Neuron (in vitro differentiated cells): Measurements from ENCODE around the gene MRPL54.

Experiments used
- H2AFZ ChIP-seq: one replicate; pipeline ENCODE4 v1.6.1; 2013; ENCODE audit warnings: low read depth, mild to moderate bottlenecking, inconsistent platforms, low read length, moderate library complexity
- H3K27me3 ChIP-seq: one replicate; pipeline ENCODE4 v1.6.1; 2013; ENCODE audit warnings: low read length; ENCODE audit not compliant: insufficient read depth
- H3K36me3 ChIP-seq: one replicate; pipeline ENCODE4 v1.6.1; 2013; ENCODE audit warnings: low read length; ENCODE audit not compliant: insufficient read depth
- H3K4me1 ChIP-seq: one replicate; pipeline ENCODE4 v1.6.1; 2013; ENCODE audit warnings: low read length; ENCODE audit not compliant: insufficient read depth
- H3K4me3 ChIP-seq: 2 replicates; pipeline ENCODE4 v1.5.1; 2013; ENCODE audit warnings: mild to moderate bottlenecking, low read length, moderate library complexity
- H3K9me3 ChIP-seq: one replicate; pipeline ENCODE4 v1.6.1; 2013; ENCODE audit warnings: low read length

Gene MRPL54

DNA sequence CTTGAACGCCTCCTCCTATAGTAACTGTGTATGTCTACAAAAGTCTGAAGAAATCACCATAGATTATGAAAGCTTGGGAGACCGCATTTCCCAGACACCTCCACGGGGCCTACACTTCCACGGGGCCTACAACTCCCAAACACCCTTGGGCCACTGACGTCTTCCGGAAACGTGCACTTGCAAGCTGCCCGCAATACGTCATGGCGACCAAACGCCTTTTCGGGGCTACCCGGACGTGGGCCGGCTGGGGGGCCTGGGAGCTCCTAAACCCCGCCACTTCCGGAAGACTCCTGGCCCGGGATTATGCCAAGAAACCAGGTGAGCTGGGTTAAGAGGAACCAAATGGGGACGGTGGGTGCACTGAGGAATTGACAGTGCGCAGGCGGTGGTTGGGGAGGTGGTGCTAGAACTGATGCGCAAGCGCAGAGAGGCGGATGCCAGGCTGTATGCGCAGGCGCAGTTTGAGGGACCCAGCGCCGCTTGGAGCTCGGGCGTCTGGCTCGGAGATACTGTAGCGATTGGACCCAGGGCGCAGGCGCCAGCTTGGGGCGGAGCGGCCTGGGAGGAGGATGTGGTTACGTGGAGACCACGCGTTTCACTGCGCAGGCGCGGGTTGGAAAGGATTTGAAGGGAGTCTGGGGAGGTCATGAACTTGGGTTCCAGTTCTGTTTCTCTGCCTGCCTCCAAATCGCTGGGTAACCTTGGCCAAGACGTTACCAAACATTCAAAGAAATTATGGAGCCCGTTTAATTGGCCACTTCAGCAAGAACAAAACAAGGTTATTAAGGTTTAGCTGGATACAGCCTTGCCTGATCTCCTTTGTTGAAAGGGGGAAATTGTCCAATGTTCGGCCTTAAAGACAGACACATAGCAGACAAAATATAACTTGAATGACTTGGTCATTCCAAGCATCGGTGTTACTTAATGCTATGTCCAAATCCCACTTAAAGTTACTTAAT, at the start of gene MRPL54:
Gene MRPL54, plus strand, starts transcription at position 182 of the 959 bp plus-strand sequence. Its CDS starts 19 bp downstream, at position 201.
- Histone ChIP-seq H3K4me1 (peaks cover 3% of the 10 kb centered on the region), H3K4me3 (peak within 1 kb of the TSS; percentile 86), H2AFZ (peak within 1 kb of the TSS; percentile 81), H3K36me3 (peaks cover 25% of the 10 kb centered on the region), H3K9me3 (no peaks in the 10 kb centered on the region), H3K27me3 (no peaks in the 10 kb centered on the region)

DNA sequence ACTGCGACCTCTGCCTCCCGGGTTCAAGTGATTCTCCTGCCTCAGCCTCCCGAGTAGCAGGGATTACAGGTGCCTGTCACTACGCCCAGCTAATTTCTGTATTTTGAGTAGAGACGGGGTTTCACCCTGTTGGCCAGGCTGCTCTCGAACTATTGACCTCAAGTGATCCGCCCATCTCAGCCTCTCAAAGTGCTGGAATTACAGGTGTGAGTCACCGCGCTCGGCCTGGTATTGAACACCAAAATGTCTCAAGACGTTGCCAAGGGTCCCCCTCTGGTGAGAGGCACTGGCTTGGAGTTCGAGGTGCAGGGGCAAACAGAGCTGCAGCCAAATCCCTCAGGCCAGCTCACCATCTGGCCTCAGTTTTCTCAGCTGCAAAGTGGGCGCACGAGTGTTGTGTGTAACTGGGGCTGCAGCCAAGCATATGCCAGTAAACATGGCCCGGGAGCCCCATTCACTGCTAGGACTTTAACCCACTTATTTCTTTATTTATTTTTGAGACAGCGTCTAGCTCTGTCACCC, 46.3 kb upstream of the MRPL54 start:
- Histone ChIP-seq H3K4me3 (no peak overlapping the region), H3K4me1 (no peaks in the 10 kb centered on the region), H3K9me3 (no peaks in the 10 kb centered on the region), H3K36me3 (no peaks in the 10 kb centered on the region), H2AFZ (no peak overlapping the region), H3K27me3 (peaks cover 2% of the 10 kb centered on the region)

DNA sequence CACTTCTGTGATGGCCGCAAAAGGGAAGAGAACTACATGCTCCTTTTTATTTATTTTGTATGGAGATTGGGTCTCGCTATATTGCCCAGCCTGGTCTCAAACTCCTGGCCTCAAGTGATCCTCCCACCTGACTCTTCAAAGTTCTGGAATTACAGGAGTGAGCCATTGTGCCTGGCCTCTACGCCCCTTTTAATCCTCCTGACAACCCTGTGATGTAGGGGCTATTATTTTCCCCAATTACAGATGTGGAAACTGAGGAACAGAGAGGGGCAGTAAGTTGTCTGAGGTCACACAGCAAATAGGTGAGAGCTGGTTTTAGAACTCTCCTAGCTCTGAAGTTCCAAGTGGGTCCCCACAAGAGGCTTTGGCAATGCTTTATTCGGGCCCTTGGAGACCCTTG, 42.6 kb upstream of the MRPL54 start:
- no peaks in the 10 kb centered on the region for H3K36me3 ChIP-seq
- no peaks in the 10 kb centered on the region for H3K9me3 ChIP-seq
- H3K27me3 ChIP-seq, result peaks cover 18% of the 10 kb centered on the region
- no peak overlapping the region for H2AFZ ChIP-seq
- H3K4me3 ChIP-seq, result no peak overlapping the region
- H3K4me1 ChIP-seq, result no peaks in the 10 kb centered on the region

- Histone ChIP-seq H2AFZ (no peak overlapping the region), H3K27me3 (peaks cover 18% of the 10 kb centered on the region), H3K4me1 (no peaks in the 10 kb centered on the region), H3K4me3 (no peak overlapping the region), H3K9me3 (no peaks in the 10 kb centered on the region), H3K36me3 (no peaks in the 10 kb centered on the region)
Observed at GRCh38 chr19:3720349-3720917, 42.0 kb upstream of the MRPL54 start.

GRCh38 chr19:3721131-3721886, 41.2 kb upstream of the MRPL54 start:
- H3K4me3 ChIP-seq, result no peak overlapping the region
- no peaks in the 10 kb centered on the region for H3K9me3 ChIP-seq
- no peak overlapping the region for H2AFZ ChIP-seq
- H3K4me1 ChIP-seq, result no peaks in the 10 kb centered on the region
- H3K27me3 ChIP-seq, result peaks cover 18% of the 10 kb centered on the region
- H3K36me3 ChIP-seq, result no peaks in the 10 kb centered on the region

DNA sequence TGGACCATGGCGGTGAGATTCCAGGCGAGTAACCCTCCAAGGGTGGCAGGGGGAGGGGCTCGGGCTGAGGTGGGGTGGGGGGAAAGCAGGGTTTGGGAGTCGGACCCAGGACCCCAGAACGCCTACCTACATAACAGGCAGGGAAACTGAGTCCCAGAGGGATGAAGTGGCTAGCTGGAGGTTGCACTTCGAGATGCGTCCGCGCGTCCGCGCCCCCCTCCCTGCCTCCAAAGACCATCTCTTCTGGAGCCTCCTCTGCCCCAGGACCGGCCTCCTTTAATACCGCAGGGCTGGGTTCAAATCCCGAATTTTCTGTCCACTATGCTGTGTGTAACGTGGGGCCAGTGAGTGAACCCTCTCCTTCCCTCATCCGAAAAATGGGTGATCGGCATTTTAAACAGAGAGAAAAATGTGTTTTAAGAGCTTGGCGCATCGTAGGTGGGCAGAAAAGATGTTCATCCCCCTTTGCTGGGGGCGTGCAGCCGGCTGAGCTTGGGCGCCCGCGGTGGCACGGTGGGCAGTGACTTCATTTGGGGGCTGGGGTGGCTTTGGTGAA, 40.5 kb upstream of the MRPL54 start:
- no peak overlapping the region for H3K4me3 ChIP-seq

GRCh38 chr19:3722443-3723109, 39.9 kb upstream of the MRPL54 start:
- no peak overlapping the region for H3K4me3 ChIP-seq
- H3K36me3 ChIP-seq, result no peaks in the 10 kb centered on the region
- no peaks in the 10 kb centered on the region for H3K9me3 ChIP-seq

More for the DNA sequence above, 40.5 kb upstream of the MRPL54 start:
- H3K36me3 ChIP-seq, result no peaks in the 10 kb centered on the region
- no peaks in the 10 kb centered on the region for H3K9me3 ChIP-seq
- no peaks in the 10 kb centered on the region for H3K4me1 ChIP-seq
- H3K27me3 ChIP-seq, result peaks cover 18% of the 10 kb centered on the region
- no peak overlapping the region for H2AFZ ChIP-seq

DNA sequence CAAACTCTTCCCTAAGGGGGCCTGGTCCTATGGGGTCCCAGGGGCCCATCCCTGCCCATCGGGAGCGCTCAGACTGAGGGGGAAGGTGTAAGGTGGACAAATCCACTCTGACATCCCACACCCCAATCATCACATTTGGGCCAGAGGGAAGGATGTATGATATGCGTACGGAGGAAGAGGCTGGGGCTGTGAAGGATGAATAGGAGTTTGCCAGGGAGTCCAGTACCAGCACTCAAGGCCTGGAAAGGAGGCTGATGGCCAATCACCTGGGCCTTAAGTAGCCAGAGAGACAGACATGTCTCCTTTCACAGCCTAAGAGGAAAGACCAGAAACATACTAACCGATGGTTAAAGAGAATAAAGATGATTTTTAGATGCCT, 39.4 kb upstream of the MRPL54 start:
- H3K4me3 ChIP-seq, result no peak overlapping the region
- H3K27me3 ChIP-seq, result peaks cover 18% of the 10 kb centered on the region
- H3K36me3 ChIP-seq, result no peaks in the 10 kb centered on the region
- H3K9me3 ChIP-seq, result no peaks in the 10 kb centered on the region
- no peaks in the 10 kb centered on the region for H3K4me1 ChIP-seq
- H2AFZ ChIP-seq, result no peak overlapping the region

More at GRCh38 chr19:3722443-3723109, 39.9 kb upstream of the MRPL54 start:
- no peaks in the 10 kb centered on the region for H3K4me1 ChIP-seq
- H3K27me3 ChIP-seq, result peaks cover 18% of the 10 kb centered on the region
- no peak overlapping the region for H2AFZ ChIP-seq

DNA sequence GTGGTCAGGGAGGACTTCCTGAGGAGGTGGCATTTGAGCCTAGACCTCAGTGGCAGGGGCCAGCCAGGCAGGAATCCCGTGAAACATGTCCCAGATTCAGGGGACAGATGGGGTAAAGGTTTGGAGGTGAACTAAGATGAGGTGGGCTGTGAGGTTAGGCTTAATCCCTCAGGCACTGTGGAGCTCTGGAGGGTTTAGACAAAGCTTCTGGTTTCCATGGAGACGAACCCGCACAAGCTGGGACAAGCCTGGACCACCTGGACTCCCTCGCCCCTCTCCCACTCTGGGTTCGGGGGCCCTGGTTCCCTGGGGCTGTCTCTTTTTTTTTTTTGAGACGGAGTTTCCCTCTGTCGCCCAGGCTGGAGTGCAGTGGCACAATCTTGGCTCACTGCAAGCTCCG, 38.6 kb upstream of the MRPL54 start:
- Histone ChIP-seq H3K9me3 (no peaks in the 10 kb centered on the region), H3K4me3 (no peak overlapping the region), H3K36me3 (no peaks in the 10 kb centered on the region), H3K27me3 (peaks cover 18% of the 10 kb centered on the region), H3K4me1 (no peaks in the 10 kb centered on the region), H2AFZ (no peak overlapping the region)

DNA sequence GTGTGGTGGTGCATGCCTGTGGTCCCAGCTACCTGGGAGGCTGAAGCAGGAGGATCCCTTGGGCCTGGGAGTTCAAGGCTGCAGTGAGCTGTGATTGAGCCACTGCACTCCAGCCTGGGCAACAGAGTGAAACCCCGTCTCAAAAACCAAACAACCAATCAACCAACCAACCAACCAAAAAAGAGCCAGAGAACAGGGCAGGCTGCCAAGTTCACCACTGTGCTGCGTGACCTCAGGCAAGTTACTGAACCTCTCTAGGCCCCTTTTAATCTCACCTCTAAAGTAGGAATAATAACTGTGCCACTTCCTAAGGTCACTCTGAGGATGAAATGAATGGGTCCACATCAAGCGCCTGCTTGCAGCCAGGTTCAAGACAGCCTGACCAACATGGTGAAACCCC, 37.4 kb upstream of the MRPL54 start:
- Histone ChIP-seq H3K27me3 (peaks cover 18% of the 10 kb centered on the region), H2AFZ (no peak overlapping the region), H3K4me3 (no peak overlapping the region), H3K36me3 (no peaks in the 10 kb centered on the region), H3K4me1 (no peaks in the 10 kb centered on the region), H3K9me3 (no peaks in the 10 kb centered on the region)

GRCh38 chr19:3725640-3726310, 36.7 kb upstream of the MRPL54 start:
- H3K4me3 ChIP-seq, result no peak overlapping the region
- no peaks in the 10 kb centered on the region for H3K9me3 ChIP-seq
- no peaks in the 10 kb centered on the region for H3K4me1 ChIP-seq
- H3K27me3 ChIP-seq, result peaks cover 18% of the 10 kb centered on the region
- H2AFZ ChIP-seq, result no peak overlapping the region
- no peaks in the 10 kb centered on the region for H3K36me3 ChIP-seq

DNA sequence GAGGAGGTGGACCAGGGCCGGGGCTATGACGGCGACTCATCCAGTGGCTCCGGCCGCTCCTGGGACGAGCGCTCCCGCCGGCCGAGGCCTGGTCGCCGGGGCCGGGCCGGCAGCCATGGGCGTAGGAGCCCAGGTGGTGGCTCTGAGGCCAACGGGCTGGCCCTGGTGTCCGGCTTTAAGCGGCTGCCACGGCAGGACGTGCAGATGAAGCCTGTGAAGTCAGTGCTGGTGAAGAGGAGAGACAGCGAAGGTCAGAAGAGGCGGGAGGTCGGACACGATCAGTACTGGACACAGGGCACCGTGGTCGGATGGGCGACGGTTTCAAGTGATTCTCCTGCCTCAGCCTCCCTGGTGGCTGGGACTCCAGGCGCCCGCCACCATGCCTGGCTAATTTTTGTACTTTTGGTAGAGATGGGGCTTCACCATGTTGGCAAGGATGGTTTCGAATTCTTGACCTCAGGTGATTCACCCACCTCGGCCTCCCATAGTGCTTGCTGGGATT, 32.0 kb upstream of the MRPL54 start:
- H3K9me3 ChIP-seq, result no peaks in the 10 kb centered on the region
- no peaks in the 10 kb centered on the region for H3K36me3 ChIP-seq

More for the DNA sequence above, 32.0 kb upstream of the MRPL54 start:
- Histone ChIP-seq H3K4me3 (no peak overlapping the region), H2AFZ (no peak overlapping the region), H3K4me1 (no peaks in the 10 kb centered on the region), H3K27me3 (no peaks in the 10 kb centered on the region)
